GM12878 (cell line): ENCODE results near the gene DNAH8. TPM values are rescaled to one million over a fixed set of nuclear protein-coding genes. Genes with fewer than 3 reads are reported as not detected.

ENCODE experiments used
- ATF3 ChIP-seq: IDR thresholded peaks from 2 replicates; pipeline ENCODE4 v1.6.1; 2011; ENCODE audit warnings: low read depth, mild to moderate bottlenecking, low read length, moderate library complexity, borderline replicate concordance; ENCODE audit errors: extremely low read depth
- BCL11A ChIP-seq: IDR thresholded peaks from 2 replicates; pipeline ENCODE4 v1.6.1; 2011; ENCODE audit warnings: low read depth, low read length
- CREB1 ChIP-seq: IDR thresholded peaks from 2 replicates; pipeline ENCODE4 v1.6.1; 2012; ENCODE audit warnings: low read depth, mild to moderate bottlenecking, inconsistent platforms
- HDAC6 ChIP-seq: fragments of 200-600 bp; sonication (generic); IDR thresholded peaks from one replicate; pipeline ENCODE4 v1.8.0; 2017; ENCODE audit warnings: antibody characterized with exemption; ENCODE audit not compliant: unreplicated experiment
- KLF5 ChIP-seq: fragments of 450-650 bp; IDR thresholded peaks from 2 replicates; pipeline ENCODE4 v1.6.1; 2014; ENCODE audit warnings: mild to moderate bottlenecking; ENCODE audit not compliant: partially characterized antibody
- POLR2AphosphoS2 ChIP-seq: IDR thresholded peaks from 2 replicates; pipeline ENCODE4 v1.6.1; 2011; ENCODE audit warnings: low read depth, mild to moderate bottlenecking, low read length, improper control_type of control experiment, moderate library complexity
- PRDM15 ChIP-seq: fragments of 450-650 bp; formaldehyde crosslinking; IDR thresholded peaks from 2 replicates; pipeline ENCODE4 v1.4.0; 2020; ENCODE audit warnings: mild to moderate bottlenecking, moderate library complexity
- ZNF687 ChIP-seq: fragments of 450-650 bp; IDR thresholded peaks from 2 replicates; pipeline ENCODE4 v1.6.1; 2017; ENCODE audit warnings: mild to moderate bottlenecking, moderate library complexity
- polyA plus RNA-seq, 11 experiments: library from polyadenylated mRNA; depleted of rRNA in 4 of 11; unstranded in 6 of 11; stranded (reverse) in 5 of 11; fragments of >200 nt; fragmentation: Nextera tagmentation in 4 of 11; fragmentation: Illumina TruSeq in 1 of 11; extraction: Ambion mirVana in 4 of 11; extraction: Trizol in 1 of 11; gene quantifications; 1 replicate in 1 of 11; 2 replicates in 10 of 11; pipeline versions ENCODE4 v1.2.1 to v1.2.3, GENCODE V29; 2011 to 2016; ENCODE audit warnings: inconsistent platforms in 2 of 11, missing spikeins in 2 of 11, low read depth in 1 of 11
- total RNA-seq, 4 experiments: library from RNA; depleted of rRNA in 3 of 4; stranded (reverse); fragments of >200 nt in 3 of 4; fragmentation: Illumina TruSeq in 1 of 4; extraction: Trizol in 1 of 4; gene quantifications; 2 replicates each; pipeline versions ENCODE4 v1.2.1 to v1.2.3, GENCODE V29; 2013 to 2021

DNAH8 gene
- total and polyA plus RNA-seq, 10 of the 15 experiments (the other 5 are each of a cell fraction or from before 2014, with no cell fraction given) = 0.02 to 0.34 (median 0.10) TPM; not detected in 3

- TF ChIP-seq PRDM15 = no peak
- TF ChIP-seq HDAC6 = peak; percentile 62
- no peak; the same call in 1 of the 2 replicates for TF ChIP-seq POLR2AphosphoS2
- peak; percentile 76 for TF ChIP-seq KLF5
- TF ChIP-seq ATF3 = no peak
- peak; percentile 77 for TF ChIP-seq ZNF687
- TF ChIP-seq BCL11A = no peak
- TF ChIP-seq CREB1 = peak; percentile 66; the same call in 1 of the 2 replicates
These were observed 12.3 kb upstream of the DNAH8 start, which contains the start of gene GLO1 (continued) for GRCh38 chr6:38702558-38703397.
